Stimulated activated CD8-positive, alpha-beta memory T cell treated with anti-CD3 and anti-CD28 coated beads, Interleukin-4, amount 100 ng/mL, for 48 hours (primary cell): ENCODE measurements around the gene SIGLEC1.

Experiments used
- DNase-seq: peaks from one replicate; pipeline ENCODE4 v3.0.0-alpha.2; 2020

Gene SIGLEC1

GRCh38 chr20:3712279-3712873, at the start of gene SIGLEC1:
TSS of gene SIGLEC1 (minus strand) at chr20:3712600. CDS start at chr20:3707128, 5,472 bp downstream.
- DNase-seq = no peak

GRCh38 chr20:3760655-3761348, 48.4 kb upstream of the SIGLEC1 start:
- no peak for DNase-seq

GRCh38 chr20:3759884-3760283, 47.5 kb upstream of the SIGLEC1 start:
- DNase-seq = no peak

- no peak for DNase-seq
Observed at GRCh38 chr20:3759316-3759823, 47.0 kb upstream of the SIGLEC1 start.

GRCh38 chr20:3758566-3758965, 46.2 kb upstream of the SIGLEC1 start:
- no peak for DNase-seq

- no peak for DNase-seq
Observed at GRCh38 chr20:3757268-3757667, 44.9 kb upstream of the SIGLEC1 start.

GRCh38 chr20:3755814-3756480, 43.5 kb upstream of the SIGLEC1 start:
- DNase-seq = no peak

- DNase-seq = no peak
Observed at GRCh38 chr20:3755269-3755668, 42.9 kb upstream of the SIGLEC1 start.

- no peak for DNase-seq
Observed at GRCh38 chr20:3754276-3754630, 41.9 kb upstream of the SIGLEC1 start.

GRCh38 chr20:3753501-3754275, 41.3 kb upstream of the SIGLEC1 start:
- DNase-seq = no peak

- DNase-seq = peak; percentile 74
Observed at GRCh38 chr20:3753098-3753497, 40.7 kb upstream of the SIGLEC1 start.

- DNase-seq = no peak
Observed at GRCh38 chr20:3752386-3752759, 40.0 kb upstream of the SIGLEC1 start.

GRCh38 chr20:3751675-3752385, 39.4 kb upstream of the SIGLEC1 start:
- DNase-seq = peak; percentile 70

GRCh38 chr20:3751305-3751674, 38.9 kb upstream of the SIGLEC1 start:
- no peak for DNase-seq

- DNase-seq = peak; percentile 67
Observed at GRCh38 chr20:3749689-3750531, 37.5 kb upstream of the SIGLEC1 start.

- DNase-seq = no peak
Observed at GRCh38 chr20:3749087-3749688, 36.8 kb upstream of the SIGLEC1 start.

- no peak for DNase-seq
Observed at GRCh38 chr20:3748073-3748472, 35.7 kb upstream of the SIGLEC1 start.

- DNase-seq = no peak
Observed at GRCh38 chr20:3747471-3747870, 35.1 kb upstream of the SIGLEC1 start.

GRCh38 chr20:3745686-3746173, 33.3 kb upstream of the SIGLEC1 start:
- no peak for DNase-seq

GRCh38 chr20:3744806-3745685, 32.6 kb upstream of the SIGLEC1 start:
- peak; percentile 80 for DNase-seq
